ENCODE data around the gene BICC1. TPM values are rescaled to one million over a fixed set of nuclear protein-coding genes. Genes with fewer than 3 reads are reported as not detected.

BICC1 gene
- total RNA-seq, 1 experiment from 2014 or later: 0.57 TPM

- Histone ChIP-seq H3K27me3 (ENCODE audit: insufficient read depth, low read length) (no peaks in the 10 kb centered on the region), H3K79me2 (ENCODE audit: insufficient read depth, low read length) (no peaks in the 10 kb centered on the region), H3K9me3 (ENCODE audit: control insufficient read depth, low read depth, low read length) (no peaks in the 10 kb centered on the region), H2BK15ac (ENCODE audit: low read depth, low read length) (no peak overlapping the region), H2BK5ac (ENCODE audit: insufficient read length, low read length) (no peak overlapping the region), H3K79me1 (ENCODE audit: insufficient read depth, low read depth, low read length, poor library complexity, severe bottlenecking) (no peaks in the 10 kb centered on the region), H2AK5ac (ENCODE audit: insufficient read length, low read length) (no peak overlapping the region), H3K4ac (ENCODE audit: low read depth, low read length) (no peak overlapping the region), H2AFZ (ENCODE audit: low read length) (no peak overlapping the region), H3K23me2 (ENCODE audit: insufficient read length, low read depth, low read length, poor library complexity, severe bottlenecking) (no peaks in the 10 kb centered on the region), H3T11ph (ENCODE audit: low read length) (no peak overlapping the region), H2BK12ac (ENCODE audit: insufficient read length, low read depth, low read length) (no peak overlapping the region), H3K4me2 (ENCODE audit: insufficient read depth, insufficient read length, low read length) (no peak overlapping the region), H3K4me1 (ENCODE audit: insufficient read depth, low read length) (no peaks in the 10 kb centered on the region; the same call in 1 of the 2 replicates), H3K27ac (ENCODE audit: insufficient read length, low read depth, low read length) (no peak overlapping the region), H3K14ac (ENCODE audit: insufficient read depth, low read length) (no peak overlapping the region), H2BK120ac (ENCODE audit: low read depth, low read length, poor library complexity, severe bottlenecking) (no peak overlapping the region), H3K56ac (ENCODE audit: insufficient read length, low read depth, low read length) (no peak overlapping the region), H4K20me1 (ENCODE audit: control insufficient read depth, insufficient read depth, insufficient read length) (no peaks in the 10 kb centered on the region), H3K18ac (ENCODE audit: insufficient read length, low read depth, low read length) (no peak overlapping the region), H4K91ac (ENCODE audit: insufficient read length, low read depth, low read length) (no peak overlapping the region), H3K9ac (ENCODE audit: extremely low read depth, insufficient read length, low read length) (no peak overlapping the region), H3K23ac (ENCODE audit: insufficient read length, low read depth, low read length) (no peak overlapping the region), H4K8ac (replicated peaks; ENCODE audit: insufficient read length, low read depth, low read length) (no peak overlapping the region), H2BK20ac (ENCODE audit: low read depth, low read length, poor library complexity, severe bottlenecking) (no peak overlapping the region), H4K5ac (ENCODE audit: insufficient read length, low read depth, low read length) (no peak overlapping the region)
- Mint-ChIP-seq H3K27me3 (ENCODE audit: low read depth) (no peaks in the 10 kb centered on the region), H3K4me3 (no peak overlapping the region), H3K9me3 (no peaks in the 10 kb centered on the region), H3K27ac (no peak overlapping the region), H3K36me3 (ENCODE audit: insufficient read depth in 1 of 3, low read depth in 3 of 3) (no peaks in the 10 kb centered on the region), H3K4me1 (peaks cover 15 to 24% of the 10 kb centered on the region in 2 experiments)
- no peak for TF ChIP-seq CTCF (conservative IDR thresholded peaks at IDR 0.05)
- no peak for DNase-seq
- no CpG with 5 or more reads among the region's 3 CpGs for WGBS (ENCODE audit: extremely low coverage, insufficient read length, low lambda C conversion rate)
Observed at GRCh38 chr10:58480321-58480720, 32.4 kb upstream of the BICC1 start.

Data from H9 (cell line).